H9 (cell line): ENCODE results near the gene ZNF106. TPM values are rescaled to one million over a fixed set of nuclear protein-coding genes. Genes with fewer than 3 reads are reported as not detected.

Experiments used
- DNase-seq: peaks from one replicate; pipeline ENCODE4 v3.0.0-alpha.2; 2017
- H2AFZ ChIP-seq: one replicate; pipeline ENCODE4 v1.6.1; 2013; ENCODE audit warnings: mild to moderate bottlenecking, low read length, control low read depth, moderate library complexity
- H2AK5ac ChIP-seq: 2 replicates; pipeline ENCODE4 v1.6.1; 2013; ENCODE audit warnings: low read length, control low read depth, mixed read lengths; ENCODE audit not compliant: insufficient read length
- H2BK120ac ChIP-seq: one replicate; pipeline ENCODE4 v1.6.1; 2013; ENCODE audit warnings: low read depth, mild to moderate bottlenecking, low read length, control low read depth, inconsistent platforms; ENCODE audit not compliant: poor library complexity, severe bottlenecking
- H2BK12ac ChIP-seq: 2 replicates; pipeline ENCODE4 v1.6.1; 2013; ENCODE audit warnings: low read length, control low read depth, mixed read lengths, low read depth; ENCODE audit not compliant: insufficient read length
- H2BK15ac ChIP-seq: 2 replicates; pipeline ENCODE4 v1.6.1; 2013; ENCODE audit warnings: low read depth, low read length, control low read depth
- H2BK20ac ChIP-seq: one replicate; pipeline ENCODE4 v1.6.1; 2013; ENCODE audit warnings: low read depth, mild to moderate bottlenecking, low read length, control low read depth, inconsistent platforms; ENCODE audit not compliant: poor library complexity, severe bottlenecking
- H2BK5ac ChIP-seq: 2 replicates; pipeline ENCODE4 v1.6.1; 2013; ENCODE audit warnings: low read length, control low read depth, mixed read lengths; ENCODE audit not compliant: insufficient read length
- H3K14ac ChIP-seq: 2 replicates; pipeline ENCODE4 v1.6.1; 2013; ENCODE audit warnings: low read length, control low read depth; ENCODE audit not compliant: insufficient read depth
- H3K18ac ChIP-seq: 2 replicates; pipeline ENCODE4 v1.6.1; 2013; ENCODE audit warnings: low read depth, mild to moderate bottlenecking, mixed read lengths, low read length, control low read depth; ENCODE audit not compliant: insufficient read length
- H3K23ac ChIP-seq: 2 replicates; pipeline ENCODE4 v1.6.1; 2013; ENCODE audit warnings: low read length, control low read depth, mixed read lengths, low read depth; ENCODE audit not compliant: insufficient read length
- H3K23me2 ChIP-seq: 2 replicates; pipeline ENCODE4 v1.6.1; 2013; ENCODE audit warnings: low read depth, mild to moderate bottlenecking, mixed read lengths, low read length, control low read depth; ENCODE audit not compliant: insufficient read length, poor library complexity, severe bottlenecking
- H3K27ac ChIP-seq: 2 replicates; pipeline ENCODE4 v1.5.1; 2013; ENCODE audit warnings: low read length, control low read depth, mixed read lengths, low read depth; ENCODE audit not compliant: insufficient read length
- H3K27me3 ChIP-seq: 2 replicates; pipeline ENCODE4 v1.6.1; 2013; ENCODE audit warnings: low read length, control low read depth, inconsistent platforms; ENCODE audit not compliant: insufficient read depth
- H3K4ac ChIP-seq: 2 replicates; pipeline ENCODE4 v1.6.1; 2013; ENCODE audit warnings: low read depth, mild to moderate bottlenecking, control low read depth, inconsistent platforms, low read length, moderate library complexity
- H3K4me1 ChIP-seq: 2 replicates; pipeline ENCODE4 v1.6.1; 2013; ENCODE audit warnings: low read length, control low read depth, inconsistent platforms; ENCODE audit not compliant: insufficient read depth
- H3K4me2 ChIP-seq: 2 replicates; pipeline ENCODE4 v1.6.1; 2013; ENCODE audit warnings: low read length, control low read depth, mixed read lengths; ENCODE audit not compliant: insufficient read length, insufficient read depth
- H3K56ac ChIP-seq: 2 replicates; pipeline ENCODE4 v1.6.1; 2013; ENCODE audit warnings: low read depth, mild to moderate bottlenecking, mixed read lengths, low read length, control low read depth; ENCODE audit not compliant: insufficient read length
- H3K79me1 ChIP-seq: 2 replicates; pipeline ENCODE4 v1.6.1; 2013; ENCODE audit warnings: low read depth, mild to moderate bottlenecking, moderate library complexity, low read length, control low read depth, inconsistent platforms; ENCODE audit not compliant: insufficient read depth, poor library complexity, severe bottlenecking
- H3K79me2 ChIP-seq: 2 replicates; pipeline ENCODE4 v1.6.1; 2013; ENCODE audit warnings: low read length, control low read depth, inconsistent platforms; ENCODE audit not compliant: insufficient read depth
- H3K9ac ChIP-seq: 2 replicates; pipeline ENCODE4 v1.6.1; 2013; ENCODE audit warnings: low read length, control low read depth, mixed read lengths; ENCODE audit not compliant: insufficient read length; ENCODE audit errors: extremely low read depth
- H3K9me3 ChIP-seq: one replicate; pipeline ENCODE4 v1.6.1; 2013; ENCODE audit warnings: low read depth, low read length, inconsistent platforms; ENCODE audit not compliant: control insufficient read depth
- H3T11ph ChIP-seq: one replicate; pipeline ENCODE4 v1.6.1; 2013; ENCODE audit warnings: mild to moderate bottlenecking, low read length, control low read depth, inconsistent platforms
- H4K20me1 ChIP-seq: one replicate; pipeline ENCODE4 v1.6.1; 2013; ENCODE audit not compliant: control insufficient read depth, insufficient read length, insufficient read depth
- H4K5ac ChIP-seq: 2 replicates; pipeline ENCODE4 v1.6.1; 2013; ENCODE audit warnings: low read depth, mild to moderate bottlenecking, mixed read lengths, low read length, control low read depth; ENCODE audit not compliant: insufficient read length
- H4K8ac ChIP-seq: replicated peaks from 2 replicates; pipeline ENCODE4 v1.6.1; 2013; ENCODE audit warnings: low read length, control low read depth, mixed read lengths, low read depth; ENCODE audit not compliant: insufficient read length
- H4K91ac ChIP-seq: 2 replicates; pipeline ENCODE4 v1.6.1; 2013; ENCODE audit warnings: low read depth, mild to moderate bottlenecking, moderate library complexity, mixed read lengths, low read length, control low read depth; ENCODE audit not compliant: insufficient read length
- H3K27ac Mint-ChIP-seq, 3 experiments: 2 replicates in 2 of 3; 3 replicates in 1 of 3; pipeline ENCODE4 v1.8.0; 2020 to 2021; ENCODE audit warnings: mixed read lengths in 3 of 3, mild to moderate bottlenecking in 1 of 3, moderate library complexity in 1 of 3
- H3K27me3 Mint-ChIP-seq: 2 replicates; pipeline ENCODE4 v1.8.0; 2021; ENCODE audit warnings: low read depth, mild to moderate bottlenecking, moderate library complexity, mixed read lengths
- H3K36me3 Mint-ChIP-seq, 3 experiments: 2 replicates in 2 of 3; 3 replicates in 1 of 3; pipeline ENCODE4 v1.8.0; 2020 to 2021; ENCODE audit warnings: low read depth in 3 of 3, mixed read lengths in 3 of 3; ENCODE audit not compliant: insufficient read depth in 1 of 3
- H3K4me1 Mint-ChIP-seq, 2 experiments: 2 replicates each; pipeline ENCODE4 v1.8.0; 2020; ENCODE audit warnings: mixed read lengths in 2 of 2
- H3K4me3 Mint-ChIP-seq, 2 experiments: 2 replicates in 1 of 2; 3 replicates in 1 of 2; pipeline ENCODE4 v1.8.0; 2020 to 2021; ENCODE audit warnings: mild to moderate bottlenecking in 2 of 2, mixed read lengths in 2 of 2, moderate library complexity in 1 of 2
- H3K9me3 Mint-ChIP-seq, 2 experiments: 2 replicates in 1 of 2; 3 replicates in 1 of 2; pipeline ENCODE4 v1.8.0; 2020; ENCODE audit warnings: mild to moderate bottlenecking in 2 of 2, mixed read lengths in 2 of 2, moderate library complexity in 1 of 2
- CTCF ChIP-seq: fragments of 200-600 bp; sonication (generic); conservative IDR thresholded peaks from 3 replicates; pipeline ENCODE4 v1.8.0; 2021; ENCODE audit warnings: antibody characterized with exemption, mild to moderate bottlenecking
- WGBS: extraction: QIAGEN DNeasy Blood & Tissue Kit; methylation state at CpG from one replicate; pipeline ENCODE4 v1.1.7; 2013; ENCODE audit warnings: missing lambda C conversion rate, low lambda C conversion rate, mixed read lengths; ENCODE audit not compliant: insufficient read length; ENCODE audit errors: extremely low coverage; 5-methylcytosine and 5-hydroxymethylcytosine counted together
- total RNA-seq: library from RNA; stranded (reverse); gene quantifications from 2 replicates; pipeline ENCODE4 v1.2.1, GENCODE V29; 2021

Gene ZNF106
- total RNA-seq, 1 experiment from 2014 or later, result 55.0 TPM

- no peak overlapping the region for H2BK20ac ChIP-seq
- H3K4ac ChIP-seq, result no peak overlapping the region
- no peak overlapping the region for H3K23ac ChIP-seq
- H2AFZ ChIP-seq, result no peak overlapping the region
- H3K9me3 ChIP-seq, result no peaks in the 10 kb centered on the region
- no peaks in the 10 kb centered on the region for H3K23me2 ChIP-seq
- no peak overlapping the region for H2BK12ac ChIP-seq
- H4K5ac ChIP-seq, result no peak overlapping the region
- peaks cover 2% of the 10 kb centered on the region; the same call in 1 of the 2 replicates for H3K4me1 ChIP-seq
- H3K79me1 ChIP-seq, result no peaks in the 10 kb centered on the region
- H3K27ac ChIP-seq, result no peak overlapping the region
- Mint-ChIP-seq H3K9me3 (no peaks in the 10 kb centered on the region; a peak in 1 of 5 replicates), H3K4me1 (peaks cover 17% of the 10 kb centered on the region in 2 experiments), H3K27ac (no peak overlapping the region; a peak in 1 of 7 replicates), H3K4me3 (no peak overlapping the region), H3K36me3 (peaks cover 2 to 28% (median 21%) of the 10 kb centered on the region in 3 experiments), H3K27me3 (no peaks in the 10 kb centered on the region)
- H3K18ac ChIP-seq, result no peak overlapping the region
- no peak overlapping the region for H2BK5ac ChIP-seq
- no peak overlapping the region for H2BK120ac ChIP-seq
- no peaks in the 10 kb centered on the region for H4K20me1 ChIP-seq
- no peak overlapping the region for H3K9ac ChIP-seq
- no peak overlapping the region for H4K8ac ChIP-seq
- no peak for DNase-seq
- no peak for TF ChIP-seq CTCF
- no peak overlapping the region for H3K4me2 ChIP-seq
- H3K56ac ChIP-seq, result no peak overlapping the region
- H3K27me3 ChIP-seq, result no peaks in the 10 kb centered on the region
- no peak overlapping the region for H3K14ac ChIP-seq
- H3K79me2 ChIP-seq, result no peaks in the 10 kb centered on the region
- no peak overlapping the region for H2BK15ac ChIP-seq
- no peak overlapping the region for H4K91ac ChIP-seq
- H2AK5ac ChIP-seq, result no peak overlapping the region
- no peak overlapping the region for H3T11ph ChIP-seq
- WGBS, result 100% methylated on average over 1 of the region's 3 CpGs
Observed at GRCh38 chr15:42453826-42454225, 37.1 kb downstream of the ZNF106 start.
